ENCODE results near the gene ATP2B1.

DNA sequence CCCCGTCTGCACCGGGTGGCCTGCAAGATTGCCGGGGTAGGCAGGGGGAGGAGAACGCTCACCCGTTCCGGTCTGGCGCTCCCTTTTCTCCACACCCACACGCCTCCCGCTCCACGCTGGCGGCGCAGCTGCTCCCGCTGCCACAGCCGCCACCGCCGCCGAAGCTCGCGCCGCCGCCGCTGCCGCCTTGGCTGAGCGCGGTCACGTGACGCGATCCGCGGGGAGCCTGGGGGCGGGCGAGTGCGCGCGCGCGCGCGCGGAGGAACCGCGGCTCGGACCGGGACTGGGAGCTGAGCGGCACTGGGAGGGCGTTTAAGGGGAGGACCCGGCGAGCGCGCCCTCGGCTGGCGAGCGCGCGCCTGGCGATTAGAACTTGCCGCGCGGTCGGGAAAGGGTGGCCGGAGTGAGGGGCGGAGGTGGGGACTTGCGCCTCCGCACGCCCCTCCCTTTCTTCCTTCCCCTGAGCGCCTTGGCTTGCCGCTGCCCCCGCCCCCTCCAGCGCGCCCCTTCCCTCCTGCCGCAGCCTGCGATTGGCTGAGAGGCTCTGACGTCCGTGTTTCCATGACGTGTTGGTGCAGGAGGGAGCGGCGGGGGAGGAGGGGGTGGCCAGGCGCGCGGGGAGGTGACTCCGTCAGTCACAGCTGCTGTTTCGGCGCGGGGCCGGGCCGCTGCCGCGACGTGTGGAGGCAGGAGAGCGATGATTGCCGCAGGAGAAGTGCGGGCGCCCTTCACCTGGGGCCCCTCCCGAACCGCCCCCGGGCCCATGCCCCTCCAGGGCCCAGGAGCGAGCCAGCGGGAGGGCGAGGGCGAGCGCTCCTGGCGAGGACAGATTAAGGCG, 738 bp upstream of the ATP2B1 start:
- TF ChIP-seq CTCF (conservative IDR thresholded peaks at IDR 0.05 in 1 of 2, IDR thresholded peaks at IDR 0.05 in 1 of 2; ENCODE audit: extremely low read depth in 1 of 2, insufficient read depth in 1 of 2, low read depth in 1 of 2, low read length in 2 of 2) = no peak
- TF ChIP-seq EZH2 (IDR thresholded peaks at IDR 0.05; ENCODE audit: borderline replicate concordance, low read length) = no peak
